GM19372 (cell line): ENCODE results near the gene ESR2.
"Not testable (repeated sequence)": the region's sequence is repeated elsewhere in the genome, so short reads cannot be mapped to it uniquely, and the experiment has no call there.

ENCODE experiments used
- ATAC-seq: cut with Tn5 transposase; IDR thresholded peaks from one replicate; pipeline ENCODE4 v1.9.1; 2021; ENCODE audit warnings: mild to moderate bottlenecking, low read depth, moderate library complexity; ENCODE audit not compliant: unreplicated experiment

Gene ESR2

DNA sequence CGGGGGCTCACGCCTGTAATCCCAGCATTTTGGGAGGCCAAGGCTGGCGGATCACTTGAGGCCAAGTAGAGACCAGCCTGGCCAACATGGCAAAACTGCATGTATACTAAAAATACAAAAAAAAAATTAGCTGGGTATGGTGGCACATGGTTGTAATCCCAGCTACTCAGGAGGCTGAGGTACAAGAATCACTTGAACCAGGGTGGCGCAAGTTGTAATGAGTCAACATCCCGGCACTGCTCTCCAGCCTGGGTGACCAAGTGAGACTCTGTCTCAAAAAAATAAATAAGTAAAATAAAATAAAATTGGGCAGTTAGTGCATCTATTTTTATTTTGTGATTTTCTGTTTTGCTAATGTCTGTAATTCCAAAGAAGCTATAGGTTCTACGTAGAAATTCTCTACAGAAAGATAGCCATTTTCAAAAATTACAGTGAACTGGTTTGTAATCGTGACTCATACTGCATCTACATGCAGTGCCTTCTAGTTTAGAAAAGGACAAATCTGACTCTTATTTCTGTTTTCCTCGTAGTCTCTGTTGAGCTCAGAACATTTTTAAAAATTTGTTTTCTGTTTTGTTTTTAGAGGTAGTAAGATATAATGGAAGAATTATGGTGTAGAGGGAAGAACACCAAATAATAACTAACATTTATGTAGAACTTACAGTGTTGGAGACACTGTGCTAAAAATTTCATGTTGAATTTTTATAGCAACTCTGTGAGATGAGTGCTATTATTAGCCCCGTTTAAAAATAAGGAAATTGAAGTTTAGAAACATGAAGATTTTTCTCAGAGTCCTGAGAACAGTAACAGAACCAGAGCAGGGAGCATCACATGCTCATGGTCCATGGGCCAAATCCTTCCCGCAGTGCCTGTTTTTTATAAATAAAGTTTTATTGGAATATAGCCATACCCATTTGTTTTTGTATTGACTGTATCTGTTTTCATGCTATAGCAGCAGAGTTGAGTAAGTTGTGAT is 240.2 kb downstream of the ESR2 start:
- no peak for ATAC-seq

- ATAC-seq, result no peak
Observed at GRCh38 chr14:64049616-64050381, 244.4 kb downstream of the ESR2 start.

DNA sequence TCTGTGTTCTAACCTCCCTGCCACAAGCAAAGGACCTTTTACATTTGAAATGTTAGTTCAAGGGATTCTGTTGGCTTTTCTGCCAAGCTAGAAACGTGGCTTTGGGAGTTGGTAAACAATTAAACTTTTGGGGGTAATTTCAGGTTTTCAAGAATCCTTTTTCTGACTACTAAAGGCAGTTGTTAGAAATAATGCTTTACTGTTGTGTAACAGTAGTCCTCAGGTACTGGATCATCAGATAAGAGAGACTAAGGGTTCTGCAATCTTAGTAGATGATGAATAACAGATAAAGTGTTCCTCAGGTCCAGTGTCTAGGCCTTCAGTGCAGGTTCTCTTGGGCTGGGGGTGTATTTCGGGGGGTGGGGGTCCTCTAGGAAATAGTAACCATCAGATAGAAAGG is 249.1 kb downstream of the ESR2 start:
- no peak for ATAC-seq

DNA sequence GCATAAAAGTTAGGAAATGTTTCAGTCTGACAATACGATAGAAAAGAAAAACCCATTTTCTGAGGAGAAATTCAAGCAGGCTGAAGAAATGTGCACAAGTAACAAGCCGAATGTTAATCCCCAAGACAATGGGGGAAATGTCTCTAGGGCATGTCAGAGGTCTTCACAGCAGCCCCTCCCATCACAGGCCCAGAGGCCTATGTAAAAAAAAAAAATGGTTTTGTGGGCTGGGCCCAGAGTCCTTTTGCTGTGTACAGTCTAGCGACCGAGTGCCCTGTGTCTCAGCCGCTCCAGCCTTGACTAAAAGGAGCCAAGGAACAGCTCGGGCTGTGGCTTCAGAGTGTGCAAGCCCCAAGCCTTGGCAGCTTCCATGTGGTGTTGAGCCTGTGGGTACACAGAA is 250.9 kb downstream of the ESR2 start:
- ATAC-seq, result not testable (repeated sequence)

DNA sequence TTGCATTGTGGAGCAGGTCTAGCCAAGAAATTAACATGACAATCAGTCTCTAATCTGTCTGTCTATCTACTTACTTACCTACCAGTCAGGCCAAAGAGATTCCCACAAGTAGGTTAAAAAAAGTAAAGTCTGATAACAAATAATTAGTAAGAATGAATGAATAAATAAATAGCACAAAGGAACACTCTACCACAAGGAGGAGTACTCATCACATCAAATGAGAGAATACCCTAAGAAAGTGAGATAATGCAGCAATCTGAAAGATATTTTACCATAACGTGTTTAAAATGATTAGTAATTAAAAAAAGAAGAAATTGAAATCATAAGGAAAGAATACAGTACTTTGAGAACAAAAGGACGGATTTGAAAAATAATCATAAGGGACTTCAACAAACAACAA is 254.1 kb downstream of the ESR2 start:
- no peak for ATAC-seq

- no peak for ATAC-seq
Observed at GRCh38 chr14:64038841-64039542, 255.2 kb downstream of the ESR2 start.

- ATAC-seq, result not testable (repeated sequence)
Observed at GRCh38 chr14:64037869-64038745, 256.1 kb downstream of the ESR2 start.

DNA sequence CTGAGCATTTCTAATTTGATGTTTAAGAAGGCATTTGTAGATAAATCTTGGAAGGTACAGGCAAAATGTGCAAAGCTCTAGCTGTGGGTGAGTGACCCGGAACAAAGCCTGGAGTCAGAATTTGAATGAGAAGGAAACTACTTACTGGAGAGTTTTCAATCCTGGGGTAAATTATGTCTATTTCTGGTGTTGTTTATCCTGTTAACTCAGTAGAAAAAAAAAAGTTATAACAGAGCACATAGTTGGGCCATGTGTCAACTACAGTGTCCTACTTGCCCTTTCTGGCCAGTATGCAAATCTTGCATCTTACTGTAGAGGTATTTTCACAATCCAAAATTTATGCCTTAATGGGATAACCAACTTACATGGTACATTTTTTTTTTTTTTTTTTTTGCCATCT is 259.0 kb downstream of the ESR2 start:
- ATAC-seq, result no peak
